A549 (cell line): ENCODE measurements around the gene NEU3. TPM values are rescaled to one million over a fixed set of nuclear protein-coding genes. Genes with fewer than 3 reads are reported as not detected.

Experiments
- ATAC-seq, 2 experiments: fragments of 200-7000 bp in 1 of 2; fragments of >200 bp in 1 of 2; cut with Nextera tagmentation in 1 of 2; cut with Tn5 transposase in 1 of 2; 3 replicates each; pipeline versions ENCODE4 v1.8.0 to v1.9.1; 2018 to 2020; ENCODE audit warnings: mild to moderate bottlenecking in 1 of 2, moderate library complexity in 1 of 2
- CTCF ChIA-PET: fragments of 300-600 bp; sonication (Branson Sonifier 250); formaldehyde crosslinking; extraction: SDS; loops from one replicate; lab custom pipeline; 2021; ENCODE audit warnings: antibody characterized with exemption, inconsistent platforms; lab: Yijun Ruan, JAX
- POLR2A ChIA-PET: fragments of 350-600 bp; formaldehyde crosslinking; extraction: SDS; loops from one replicate; lab custom pipeline; 2021; ENCODE audit warnings: antibody characterized with exemption, inconsistent platforms; lab: Yijun Ruan, JAX
- DNase-seq, 2 experiments: peaks; one replicate each; pipeline versions ENCODE4 v3.0.0 to v3.0.0-alpha.2; 2011 to 2016; ENCODE audit warnings: low read depth in 1 of 2, low spot score in 1 of 2
- FAIRE-seq: peaks from 2 replicates; lab custom pipeline; 2011; peaks lifted over from hg19 to GRCh38; lab: Jason Lieb, UNC
- H3K27ac ChIP-seq, 2 experiments: fragments of >200 bp; sonication (Bioruptor Twin); formaldehyde crosslinking; 3 replicates each; pipeline ENCODE4 v1.5.1; 2016 to 2017
- H3K4me1 ChIP-seq: fragments of >200 bp; sonication (Bioruptor Twin); formaldehyde crosslinking; 3 replicates; pipeline ENCODE4 v1.6.1; 2016
- H3K4me2 ChIP-seq: fragments of >200 bp; sonication (Bioruptor Twin); formaldehyde crosslinking; 3 replicates; pipeline ENCODE4 v1.6.1; 2016
- H3K4me3 ChIP-seq: fragments of >200 bp; sonication (Bioruptor Twin); formaldehyde crosslinking; 3 replicates; pipeline ENCODE4 v1.5.1; 2016
- H3K9me3 ChIP-seq: fragments of >200 bp; sonication (Bioruptor Twin); formaldehyde crosslinking; 3 replicates; pipeline ENCODE4 v1.6.1; 2016
- BCL3 ChIP-seq: fragments of >200 bp; sonication (Bioruptor Twin); formaldehyde crosslinking; IDR thresholded peaks from 3 replicates; pipeline ENCODE4 v1.6.1; 2016
- BHLHE40 ChIP-seq: IDR thresholded peaks from 2 replicates; pipeline ENCODE4 v1.6.1; 2012; ENCODE audit warnings: low read depth, low read length, inconsistent platforms
- CBX2 ChIP-seq: fragments of 200-600 bp; sonication (generic); IDR thresholded peaks from 2 replicates; pipeline ENCODE4 v1.6.1; 2016; ENCODE audit warnings: low read depth, mild to moderate bottlenecking, borderline replicate concordance
- CEBPB ChIP-seq, 2 experiments: fragments of >200 bp in 1 of 2; sonication (Bioruptor Twin) in 1 of 2; formaldehyde crosslinking in 1 of 2; IDR thresholded peaks; 2 replicates each; pipeline ENCODE4 v1.6.1; 2012 to 2016
- CTCF ChIP-seq: fragments of >200 bp; sonication (Bioruptor Twin); formaldehyde crosslinking; IDR thresholded peaks from 3 replicates; pipeline ENCODE4 v1.5.1; 2016
- EP300 ChIP-seq, 2 experiments: fragments of >200 bp; sonication (Bioruptor Twin); formaldehyde crosslinking; IDR thresholded peaks; 2 replicates in 1 of 2; 3 replicates in 1 of 2; pipeline ENCODE4 v1.6.1; 2016 to 2017
- ESRRA ChIP-seq: fragments of 150-350 bp; IDR thresholded peaks from 2 replicates; pipeline ENCODE4 v1.6.1; 2014; ENCODE audit warnings: mild to moderate bottlenecking, low read length, borderline replicate concordance
- FOSB ChIP-seq: fragments of 250-450 bp; sonication (Bioruptor Pico); IDR thresholded peaks from 2 replicates; pipeline ENCODE4 v1.5.0; 2020; ENCODE audit warnings: mild to moderate bottlenecking, moderate library complexity
- FOSL2 ChIP-seq, 2 experiments: fragments of 450-650 bp in 1 of 2; fragments of >200 bp in 1 of 2; sonication (Bioruptor Twin) in 1 of 2; formaldehyde crosslinking; IDR thresholded peaks; 2 replicates each; pipeline versions ENCODE4 v1.5.0 to v1.6.1; 2016 to 2020; ENCODE audit warnings: mild to moderate bottlenecking in 1 of 2, moderate library complexity in 1 of 2
- FOXS1 ChIP-seq: fragments of 250-450 bp; sonication (Bioruptor Pico); IDR thresholded peaks from 2 replicates; pipeline ENCODE4 v1.5.0; 2020; ENCODE audit warnings: mild to moderate bottlenecking, moderate library complexity
- HES2 ChIP-seq: fragments of >200 bp; sonication (Bioruptor Twin); formaldehyde crosslinking; IDR thresholded peaks from 2 replicates; pipeline ENCODE4 v1.6.1; 2016
- HEYL ChIP-seq: fragments of 250-450 bp; sonication (Bioruptor Pico); IDR thresholded peaks from 2 replicates; pipeline ENCODE4 v1.8.0; 2021; ENCODE audit warnings: mild to moderate bottlenecking, moderate library complexity
- HOXB5 ChIP-seq: fragments of 250-450 bp; sonication (Bioruptor Pico); IDR thresholded peaks from 2 replicates; pipeline ENCODE4 v1.5.0; 2020; ENCODE audit warnings: mild to moderate bottlenecking, moderate library complexity
- JUN ChIP-seq, 2 experiments: fragments of >200 bp; sonication (Bioruptor Twin); formaldehyde crosslinking; IDR thresholded peaks; 2 replicates in 1 of 2; 3 replicates in 1 of 2; pipeline ENCODE4 v1.6.1; 2016 to 2017
- JUNB ChIP-seq: fragments of >200 bp; sonication (Bioruptor Twin); formaldehyde crosslinking; IDR thresholded peaks from 2 replicates; pipeline ENCODE4 v1.6.1; 2016
- KDM5A ChIP-seq: fragments of 200-600 bp; sonication (generic); IDR thresholded peaks from 2 replicates; pipeline ENCODE4 v1.6.1; 2016; ENCODE audit warnings: antibody characterized with exemption, mild to moderate bottlenecking
- MAX ChIP-seq: IDR thresholded peaks from 2 replicates; pipeline ENCODE4 v1.6.1; 2012
- MYC ChIP-seq: IDR thresholded peaks from 2 replicates; pipeline ENCODE4 v1.6.1; 2012; ENCODE audit warnings: mild to moderate bottlenecking, inconsistent platforms, low read length, improper control_type of control experiment, borderline replicate concordance
- PBX3 ChIP-seq: IDR thresholded peaks from 2 replicates; pipeline ENCODE4 v1.6.1; 2012
- PHF8 ChIP-seq: fragments of 200-600 bp; sonication (generic); IDR thresholded peaks from 2 replicates; pipeline ENCODE4 v1.6.1; 2016; ENCODE audit warnings: low read depth, mild to moderate bottlenecking, antibody characterized with exemption, moderate library complexity, borderline replicate concordance
- POLR2A ChIP-seq: IDR thresholded peaks from 2 replicates; pipeline ENCODE4 v1.6.1; 2012; ENCODE audit warnings: mild to moderate bottlenecking, low read length
- POLR2AphosphoS2 ChIP-seq: conservative IDR thresholded peaks from 2 replicates; pipeline ENCODE4 v1.6.1; 2012; ENCODE audit warnings: low read length, improper control_type of control experiment, inconsistent platforms
- RFX5 ChIP-seq: fragments of 450-650 bp; IDR thresholded peaks from 2 replicates; pipeline ENCODE4 v1.7.1; 2014; ENCODE audit warnings: antibody characterized with exemption, mild to moderate bottlenecking, moderate library complexity
- SMC3 ChIP-seq: fragments of >200 bp; sonication (Bioruptor Twin); formaldehyde crosslinking; IDR thresholded peaks from 3 replicates; pipeline ENCODE4 v1.6.1; 2018; ENCODE audit warnings: inconsistent platforms
- SREBF2 ChIP-seq: fragments of 450-650 bp; IDR thresholded peaks from 2 replicates; pipeline ENCODE4 v1.6.1; 2014; ENCODE audit warnings: mild to moderate bottlenecking, moderate library complexity
- USF2 ChIP-seq: fragments of 450-650 bp; IDR thresholded peaks from 2 replicates; pipeline ENCODE4 v1.6.1; 2014; ENCODE audit warnings: antibody characterized with exemption
- ZFP36 ChIP-seq: fragments of 450-650 bp; IDR thresholded peaks from 2 replicates; pipeline ENCODE4 v1.6.1; 2014; ENCODE audit warnings: borderline replicate concordance; ENCODE audit not compliant: partially characterized antibody
- ZNF302 ChIP-seq: fragments of 250-450 bp; sonication (Bioruptor Pico); IDR thresholded peaks from 2 replicates; pipeline ENCODE4 v1.9.0; 2021; ENCODE audit warnings: inconsistent platforms, mild to moderate bottlenecking, moderate library complexity
- WGBS: methylation state at CpG from one replicate; pipeline ENCODE4 v1.1.6; 2017; ENCODE audit errors: missing lambda C conversion rate; 5-methylcytosine and 5-hydroxymethylcytosine counted together
- polyA plus RNA-seq, 4 experiments: library from polyadenylated mRNA; depleted of rRNA in 3 of 4; stranded (reverse); fragments of >200 nt; fragmentation: RNase III in 1 of 4; extraction: RNeasy Plus Mini Kit Qiagen cat#74134 plus additional on column Dnase treatment in 1 of 4; gene quantifications; 2 replicates in 3 of 4; 3 replicates in 1 of 4; pipeline ENCODE4 v1.2.3, GENCODE V29; 2011 to 2017

NEU3 gene
- polyA plus RNA-seq, 2 of the 4 experiments (the other 2 are of a cell fraction) = 4.0 to 5.5 TPM

GRCh38 chr11:74948546-74948897, 40.2 kb upstream of the NEU3 start:
- peaks cover 12% of the 10 kb centered on the region; the same call in 2 of the 3 replicates for H3K4me1 ChIP-seq
- peak; percentile 57 to 64; a peak in 5 of 6 replicates for ATAC-seq
- TF ChIP-seq POLR2A (no peak), KDM5A (no peak), SREBF2 (no peak), FOSL2 (IDR thresholded peaks at IDR 0.05) (no peak), FOSL2 (CRISPR knock-in tag; IDR thresholded peaks at IDR 0.05) (no peak), FOXS1 (CRISPR knock-in tag) (no peak), BCL3 (no peak), CTCF (no peak), ESRRA (no peak), BHLHE40 (no peak), CEBPB (IDR thresholded peaks at IDR 0.05) (no peak), SMC3 (no peak), JUNB (no peak), HEYL (no peak), HES2 (no peak)
- FAIRE-seq = no peak
- CTCF ChIA-PET = interaction anchor here (0.9 to 2.0 kb wide), 6 partner anchors 10 to 559 kb away, joined by 3 to 5 read pairs (median 3); no protein-coding TSS in a partner anchor
- DNase-seq = peak in 1 of 2 experiments; percentile 4
- H3K9me3 ChIP-seq = no peaks in the 10 kb centered on the region
- 4% methylated on average over 9 of the region's 9 CpGs for WGBS
- H3K4me3 ChIP-seq = peak overlapping the region; percentile 80
- POLR2A ChIA-PET = interaction anchor here (0.9 to 1.5 kb wide), 3 partner anchors 12 to 40 kb away, joined by 3 to 6 read pairs (median 4); partner anchors contain the start of gene NEU3
- H3K27ac ChIP-seq = peak overlapping the region; percentile 87 to 91
- peak overlapping the region; percentile 69 for H3K4me2 ChIP-seq

- POLR2A ChIA-PET = interaction anchor here (0.9 to 1.5 kb wide), 3 partner anchors 12 to 40 kb away, joined by 3 to 6 read pairs (median 4); partner anchors contain the start of gene NEU3
- H3K4me3 ChIP-seq = peak within 1 kb of the TSS; percentile 80
- 0 out of 2 replicates have a peak, but pooled peaks have one; percentile 18 for TF ChIP-seq PBX3
- TF ChIP-seq RFX5 = peak; percentile 61; the same call in 1 of the 2 replicates
- TF ChIP-seq KDM5A = peak; percentile 88
- TF ChIP-seq POLR2A = peak; percentile 91
- TF ChIP-seq FOSB (CRISPR knock-in tag) = no peak
- TF ChIP-seq JUN (IDR thresholded peaks at IDR 0.05) = peak; percentile 62 to 85; a peak in 4 of 5 replicates
- TF ChIP-seq POLR2AphosphoS2 = no peak
- TF ChIP-seq MYC = peak; percentile 68; the same call in 1 of the 2 replicates
- TF ChIP-seq PHF8 = peak; percentile 55
- no peak; the same call in 1 of the 2 replicates for TF ChIP-seq HOXB5 (CRISPR knock-in tag)
- TF ChIP-seq FOSL2 (IDR thresholded peaks at IDR 0.05) = no peak
- peak; percentile 23; the same call in 1 of the 2 replicates for TF ChIP-seq FOSL2 (CRISPR knock-in tag; IDR thresholded peaks at IDR 0.05)
- TF ChIP-seq BCL3 = peak; percentile 57; the same call in 1 of the 3 replicates
- no peak for TF ChIP-seq ZNF302
- peak; percentile 92 for TF ChIP-seq USF2
- TF ChIP-seq MAX = peak; percentile 91
- TF ChIP-seq CBX2 = no peak
- TF ChIP-seq EP300 (IDR thresholded peaks at IDR 0.05) = no peak
- TF ChIP-seq BHLHE40 = no peak
- TF ChIP-seq ZFP36 = no peak
These were observed 39.6 kb upstream of the NEU3 start, which contains the start of the genes SPCS2 and XRRA1 for GRCh38 chr11:74948898-74949752. TSS of gene SPCS2 (plus strand) at chr11:74949266. CDS start at chr11:74949286, 20 bp downstream. TSS of gene XRRA1 (minus strand) at chr11:74949091. CDS start at chr11:74940878, 8,213 bp downstream.

More at GRCh38 chr11:74948898-74949752, 39.6 kb upstream of the NEU3 start, which contains the start of the genes SPCS2 and XRRA1:
- under 1% methylated on average over 53 of the region's 67 CpGs for WGBS
- ATAC-seq (peak; percentile 99), DNase-seq (peak; percentile 97 to 99), FAIRE-seq (peak; percentile 83)
- CTCF ChIA-PET = interaction anchor here (0.6 to 2.0 kb wide), 6 partner anchors 11 to 1489 kb away, joined by 3 to 5 read pairs (median 3); no protein-coding TSS in a partner anchor
- peak within 1 kb of the TSS; percentile 87 to 91 for H3K27ac ChIP-seq
- peaks cover 12% of the 10 kb centered on the region; the same call in 2 of the 3 replicates for H3K4me1 ChIP-seq
- no peaks in the 10 kb centered on the region for H3K9me3 ChIP-seq
- peak within 1 kb of the TSS; percentile 84 for H3K4me2 ChIP-seq
